ENCODE results near the gene ANXA3.
"Not testable (repeated sequence)": the region's sequence is repeated elsewhere in the genome, so short reads cannot be mapped to it uniquely, and the experiment has no call there.

The ANXA3 gene

DNA sequence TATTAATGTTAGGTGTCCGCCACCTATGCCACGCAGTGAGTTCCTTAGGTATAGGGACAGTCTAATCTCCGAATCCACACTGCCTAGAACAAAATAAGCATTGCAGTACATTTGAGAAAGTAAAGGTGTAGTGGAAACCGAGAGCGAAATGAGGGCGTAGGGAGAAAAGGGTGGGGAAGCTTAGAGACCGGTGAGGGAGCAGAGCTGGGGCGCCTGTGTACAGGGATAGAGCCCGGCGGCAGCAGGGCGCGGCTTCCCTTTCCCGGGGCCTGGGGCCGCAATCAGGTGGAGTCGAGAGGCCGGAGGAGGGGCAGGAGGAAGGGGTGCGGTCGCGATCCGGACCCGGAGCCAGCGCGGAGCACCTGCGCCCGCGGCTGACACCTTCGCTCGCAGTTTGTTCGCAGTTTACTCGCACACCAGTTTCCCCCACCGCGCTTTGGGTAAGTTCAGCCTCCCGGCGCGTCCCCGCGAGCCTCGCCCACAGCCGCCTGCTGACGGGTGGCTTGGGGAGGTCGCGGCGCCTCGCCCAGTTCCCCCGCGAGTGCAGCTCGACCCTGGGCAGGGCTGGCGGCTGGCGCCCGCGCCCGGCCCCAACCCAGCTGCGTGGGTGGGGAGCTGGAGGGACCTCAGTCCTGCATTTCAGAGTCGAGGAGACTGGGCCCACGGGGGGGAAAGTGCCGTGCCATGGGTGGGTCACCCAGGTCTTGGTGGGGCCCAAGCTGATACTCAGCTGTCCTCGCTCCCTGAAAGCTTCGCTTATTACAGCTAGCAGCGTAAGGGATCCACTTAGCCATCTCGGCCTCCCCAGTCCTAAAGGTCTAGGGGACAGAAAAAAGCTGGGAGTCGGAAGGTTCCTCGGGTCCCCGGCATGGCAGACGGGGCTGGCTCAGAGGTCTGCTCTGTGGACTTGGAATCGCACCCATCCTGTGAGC is at the start of gene ANXA3:
Gene ANXA3, plus strand, starts transcription at position 351 of the 932 bp plus-strand sequence. CDS start 2,704 bp downstream, outside the sequence.
- no peak for DNase-seq (ENCODE audit: low read depth in 2 of 2)

DNA sequence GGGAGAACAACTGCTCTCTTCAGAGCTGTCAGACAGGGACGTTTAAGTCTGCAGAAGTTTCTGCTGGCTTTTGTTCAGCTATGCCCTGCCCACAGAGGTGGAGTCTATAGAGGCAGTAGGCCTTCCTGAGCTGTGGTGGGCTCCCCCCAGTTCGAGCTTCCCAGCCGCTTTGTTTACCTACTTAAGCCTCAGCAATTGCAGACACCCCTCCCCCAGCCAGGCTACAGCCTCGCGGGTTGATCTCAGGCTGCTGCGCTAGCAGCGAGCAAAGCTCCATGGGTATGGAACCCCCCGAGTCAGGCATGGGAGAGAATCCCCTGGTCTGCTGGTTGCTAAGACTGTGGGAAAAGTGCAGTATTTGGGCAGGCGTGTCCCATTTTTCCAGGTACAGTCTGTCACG is 45.3 kb upstream of the ANXA3 start:
- not testable (repeated sequence) for DNase-seq (ENCODE audit: low read depth in 2 of 2)

- no peak for DNase-seq (ENCODE audit: low read depth in 2 of 2)
Observed at GRCh38 chr4:78509043-78509442, 42.5 kb upstream of the ANXA3 start.

GRCh38 chr4:78510108-78510507 is 41.5 kb upstream of the ANXA3 start:
- DNase-seq (ENCODE audit: low read depth in 2 of 2), result no peak

DNA sequence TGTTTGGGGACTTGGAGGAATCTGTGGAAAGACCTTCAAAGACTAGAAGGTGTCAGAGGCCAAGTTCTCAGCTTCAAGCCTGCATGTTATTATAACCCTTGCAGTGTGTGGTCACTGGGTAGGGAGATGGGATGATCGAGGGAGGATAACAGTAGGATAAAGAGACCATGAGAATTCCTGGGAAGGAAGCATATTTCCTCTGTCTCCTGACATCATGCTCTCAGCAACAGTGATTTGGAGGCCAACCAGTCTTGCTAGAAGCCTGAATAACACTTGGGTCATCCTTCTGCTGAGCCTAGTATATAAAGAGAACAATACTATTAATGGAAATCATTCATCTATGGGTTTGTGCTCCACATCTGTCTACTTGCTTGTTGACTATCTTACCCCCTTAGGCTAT is 40.9 kb upstream of the ANXA3 start:
- DNase-seq (ENCODE audit: low read depth in 2 of 2), result no peak

DNA sequence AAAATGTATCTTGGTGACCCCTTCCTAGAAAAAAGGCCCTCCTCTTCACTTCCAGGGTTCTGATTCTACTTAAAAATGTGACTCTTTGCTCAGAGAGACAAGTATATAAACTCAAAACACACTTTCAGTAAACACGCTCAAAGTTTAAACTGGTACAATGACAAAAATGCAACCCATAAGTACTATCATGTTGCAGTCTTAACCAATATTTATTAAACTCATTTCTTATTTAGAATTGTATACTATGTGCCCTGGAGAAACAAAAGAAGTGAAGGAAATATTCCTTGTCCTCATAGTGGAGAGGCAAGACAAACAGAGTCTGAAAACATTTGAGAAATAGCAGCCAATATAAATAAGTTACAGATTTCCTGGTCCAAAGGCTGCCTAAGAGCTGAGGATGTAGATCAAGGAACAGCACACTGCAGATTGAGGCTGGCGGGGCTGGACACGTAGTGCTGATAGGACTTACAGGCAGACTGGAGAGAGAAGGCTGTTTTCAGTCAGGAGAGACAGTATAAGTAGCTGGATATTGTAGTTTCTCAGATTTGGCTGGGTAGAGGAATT is 39.1 kb upstream of the ANXA3 start:
- no peak for DNase-seq (ENCODE audit: low read depth in 2 of 2)

DNA sequence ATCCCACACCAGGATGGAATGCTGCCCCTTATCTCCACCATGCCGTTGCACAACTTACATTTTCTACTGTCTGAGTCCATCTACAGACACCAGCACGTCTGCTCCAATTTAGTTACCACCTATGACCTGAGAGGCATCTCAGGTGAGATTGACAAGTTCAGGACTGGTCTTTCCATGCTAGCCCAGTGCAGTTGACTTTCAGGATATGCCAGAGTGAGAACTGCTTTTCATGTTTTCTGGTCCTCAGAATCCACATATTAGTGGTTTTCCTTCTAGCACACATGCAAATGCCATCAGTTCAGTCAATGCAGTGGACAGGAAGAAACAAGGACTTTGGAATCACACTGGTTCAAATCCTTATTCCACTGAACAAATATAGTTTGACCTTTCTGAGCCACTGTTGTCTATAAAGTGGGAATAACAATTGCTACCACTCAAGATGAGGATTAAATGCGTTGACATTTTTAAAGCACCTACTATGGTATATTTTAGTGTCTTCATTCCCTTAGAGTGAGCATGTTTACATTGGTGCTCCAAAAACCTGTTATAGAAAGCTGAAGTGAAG is 38.1 kb upstream of the ANXA3 start:
- DNase-seq (ENCODE audit: low read depth in 2 of 2), result no peak

DNA sequence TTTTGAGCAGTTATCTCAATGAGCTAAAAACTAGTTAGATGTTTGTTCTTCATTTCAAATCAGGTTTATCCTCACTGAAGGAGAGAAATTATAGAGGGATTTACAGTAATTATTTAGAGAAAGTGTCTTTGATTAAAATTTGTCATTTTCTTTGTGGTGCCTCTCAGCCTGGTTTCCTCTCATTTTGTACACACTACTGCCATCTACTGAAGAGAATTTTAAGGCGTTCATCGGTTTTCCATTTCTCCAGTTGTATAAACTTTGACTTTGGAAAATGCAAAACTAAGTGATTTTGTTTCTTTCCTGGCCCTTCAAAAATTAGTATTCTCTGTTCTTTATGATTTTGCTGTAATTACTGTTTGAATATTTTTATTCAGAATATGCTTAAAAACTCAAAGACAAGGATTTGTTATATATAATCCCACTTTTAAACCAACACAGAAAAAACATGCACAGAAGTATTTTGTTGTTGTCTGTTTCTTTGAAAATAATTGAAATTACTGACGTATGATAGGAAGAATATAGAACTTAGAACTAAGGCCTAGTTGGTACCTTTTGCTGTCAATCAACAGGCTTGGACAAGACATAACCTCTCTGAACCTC is 34.4 kb upstream of the ANXA3 start:
- no peak for DNase-seq (ENCODE audit: low read depth in 2 of 2)

DNA sequence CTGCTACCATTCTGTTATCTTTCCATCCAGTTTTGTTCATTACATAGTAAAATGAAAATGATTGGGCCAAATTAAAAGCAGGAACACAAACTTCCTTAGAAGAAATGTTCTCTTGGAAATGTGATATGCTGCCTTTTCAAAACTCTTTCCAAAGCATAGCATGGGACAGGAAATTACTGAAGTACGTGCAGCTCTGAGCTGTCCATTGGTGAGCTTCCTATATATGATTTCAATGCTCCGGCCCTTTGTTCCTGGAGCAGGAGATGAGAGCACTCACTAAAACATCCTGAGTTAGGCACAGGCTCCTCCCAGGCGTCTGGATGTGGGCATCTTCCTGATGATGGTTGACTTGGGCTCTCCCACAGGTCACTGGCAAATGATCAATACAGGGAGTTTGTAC is 33.0 kb upstream of the ANXA3 start:
- no peak for DNase-seq (ENCODE audit: low read depth in 2 of 2)

GRCh38 chr4:78519962-78520361 is 31.6 kb upstream of the ANXA3 start:
- DNase-seq (ENCODE audit: low read depth in 2 of 2), result no peak

DNA sequence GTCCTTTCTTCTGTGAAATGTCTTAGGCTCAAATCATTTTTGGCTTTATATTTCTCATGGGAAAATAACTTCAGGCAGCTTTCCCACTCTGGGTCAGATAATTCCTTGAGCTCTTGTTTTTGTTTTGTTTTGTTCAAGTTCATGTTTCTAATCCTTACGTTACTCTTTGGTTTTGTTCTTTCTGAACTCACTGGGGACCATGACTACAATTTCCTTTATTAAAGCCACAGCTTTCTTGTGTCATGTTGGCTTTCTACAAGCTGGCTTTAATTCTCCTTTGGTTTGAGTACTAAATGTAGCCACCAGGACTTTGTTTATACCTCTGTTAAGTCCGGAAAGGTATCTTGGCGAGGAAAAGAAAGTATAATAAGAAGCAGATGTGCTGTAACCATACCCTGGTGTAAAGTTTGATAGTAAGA is 30.8 kb upstream of the ANXA3 start:
- no peak for DNase-seq (ENCODE audit: low read depth in 2 of 2)

GRCh38 chr4:78524009-78524408 is 27.6 kb upstream of the ANXA3 start:
- DNase-seq (ENCODE audit: low read depth in 2 of 2), result no peak

- DNase-seq (ENCODE audit: low read depth in 2 of 2), result no peak
Observed at GRCh38 chr4:78525559-78525958, 26.0 kb upstream of the ANXA3 start.

DNA sequence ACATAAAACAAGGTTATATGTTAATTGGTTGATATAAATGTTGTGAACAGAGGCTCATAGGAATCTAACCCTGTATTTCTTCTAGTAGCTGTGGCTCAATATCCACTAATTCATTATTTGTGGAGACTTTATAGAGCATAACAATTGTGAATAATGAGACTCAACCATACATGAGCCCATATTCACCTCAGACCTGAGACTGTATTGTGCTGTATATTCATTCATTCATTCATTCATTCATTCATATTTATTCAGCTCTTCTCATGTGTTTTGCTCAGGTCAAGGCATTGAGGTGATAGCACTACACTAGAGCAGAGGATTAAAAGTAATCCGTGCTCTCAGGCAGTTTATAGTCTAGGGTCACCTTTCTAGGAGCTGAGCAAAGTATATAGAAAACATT is 24.5 kb upstream of the ANXA3 start:
- DNase-seq (ENCODE audit: low read depth in 2 of 2), result no peak

DNA sequence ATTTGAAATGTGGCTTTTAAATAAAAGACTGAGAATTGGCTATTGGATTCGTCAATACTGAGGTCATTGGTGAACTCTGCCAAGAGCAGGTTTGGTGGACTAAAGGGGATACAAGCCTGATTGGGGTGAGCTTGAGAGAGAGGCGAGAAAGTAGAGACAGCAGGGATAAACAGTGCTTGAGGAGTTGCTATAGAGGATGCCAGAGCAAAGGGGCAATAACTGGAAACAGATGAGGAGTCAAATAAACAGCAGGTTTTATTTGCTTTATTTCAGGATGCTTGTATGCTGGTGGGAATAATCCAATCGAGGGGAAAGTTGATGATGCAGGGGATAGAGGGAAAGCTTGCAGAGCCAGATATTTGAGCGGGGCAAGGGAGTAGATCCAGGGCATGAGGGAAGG is 24.0 kb upstream of the ANXA3 start:
- no peak for DNase-seq (ENCODE audit: low read depth in 2 of 2)

GRCh38 chr4:78528327-78528726 is 23.2 kb upstream of the ANXA3 start:
- DNase-seq (ENCODE audit: low read depth in 2 of 2), result no peak

GRCh38 chr4:78529569-78530209 is 21.9 kb upstream of the ANXA3 start:
- no peak for DNase-seq (ENCODE audit: low read depth in 2 of 2)

- DNase-seq (ENCODE audit: low read depth in 2 of 2), result no peak
Observed at GRCh38 chr4:78532046-78532445, 19.5 kb upstream of the ANXA3 start.

DNA sequence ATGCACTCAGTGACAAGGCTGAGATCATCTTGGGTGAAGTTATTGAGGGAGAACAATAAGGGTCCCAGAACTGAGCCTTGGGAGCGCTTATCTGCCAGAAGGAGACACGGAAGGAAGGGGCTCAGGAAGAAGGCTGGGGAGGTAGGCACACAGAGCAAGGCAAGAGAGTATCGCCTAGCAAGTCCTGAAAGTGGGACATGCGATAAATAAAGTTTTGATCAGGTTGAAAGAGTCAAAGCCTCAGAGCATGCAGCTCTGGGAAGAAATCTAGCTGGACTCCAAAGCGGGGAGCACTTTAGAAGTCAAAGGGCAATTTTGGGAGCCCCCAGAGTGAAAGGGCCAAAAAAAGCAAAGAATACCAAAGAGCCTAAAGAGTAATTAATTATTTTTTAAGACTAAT is 17.7 kb upstream of the ANXA3 start:
- DNase-seq (ENCODE audit: low read depth in 2 of 2), result no peak

DNA sequence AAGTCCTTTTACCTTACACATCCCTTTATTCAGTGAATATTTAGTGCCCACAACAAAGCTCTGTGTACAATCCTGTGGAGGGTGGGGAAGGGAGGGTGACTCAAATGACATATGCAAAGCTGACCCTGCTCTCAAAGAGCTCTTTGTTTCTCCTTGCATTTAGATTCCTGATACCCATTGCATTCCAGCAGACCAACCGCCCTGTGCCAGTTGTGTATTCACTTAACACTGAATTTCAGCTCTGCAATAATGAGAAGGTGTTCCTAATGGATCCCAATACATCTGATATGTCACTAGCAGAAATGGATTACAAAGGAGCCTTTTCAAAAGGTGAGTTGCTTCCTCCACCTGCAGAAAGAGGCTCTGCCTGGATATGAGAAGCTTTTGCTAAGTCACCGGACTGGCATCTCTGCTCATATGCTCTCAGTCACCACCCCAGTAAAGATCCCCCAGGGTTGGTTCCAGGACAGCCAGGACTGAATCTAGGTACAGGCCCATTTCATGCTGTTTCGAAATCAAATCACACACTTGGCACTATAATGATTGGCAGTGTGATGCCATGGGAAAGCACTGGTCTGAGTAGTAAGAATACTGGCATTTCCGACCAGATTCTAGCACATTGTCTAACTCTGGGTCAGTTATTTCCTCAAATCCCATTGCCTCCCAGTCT is 17.1 kb upstream of the ANXA3 start:
- DNase-seq (ENCODE audit: low read depth in 2 of 2), result no peak

- DNase-seq (ENCODE audit: low read depth in 2 of 2), result no peak
Observed at GRCh38 chr4:78542373-78542772, 9.2 kb upstream of the ANXA3 start.
